Stimulated activated effector memory CD8-positive, alpha-beta T cell treated with anti-CD3 and anti-CD28 coated beads, Interleukin-12 subunit alpha, Interleukin-12 subunit beta, amount 100 ng/mL, for 72 hours (primary cell): ENCODE measurements around the gene LNPK.

Experiments used
- ATAC-seq: fragments of 150-1000 bp; cut with Tn5 transposase; 2 replicates; pipeline ENCODE4 v1.10.0; 2021
- DNase-seq, 2 donors: peaks; one replicate each; pipeline ENCODE4 v3.0.0; 2021 to 2022; ENCODE audit warnings: low spot score in 2 of 2
- H3K27ac Mint-ChIP-seq: one replicate; pipeline ENCODE4 v1.8.0; 2022; ENCODE audit warnings: mild to moderate bottlenecking, mixed read lengths
- H3K36me3 Mint-ChIP-seq: one replicate; pipeline ENCODE4 v1.8.0; 2022; ENCODE audit warnings: mild to moderate bottlenecking, mixed read lengths
- H3K4me1 Mint-ChIP-seq: one replicate; pipeline ENCODE4 v1.8.0; 2022; ENCODE audit warnings: mixed read lengths
- H3K4me3 Mint-ChIP-seq: one replicate; pipeline ENCODE4 v1.8.0; 2022; ENCODE audit warnings: mild to moderate bottlenecking, mixed read lengths
- H3K9me3 Mint-ChIP-seq: one replicate; pipeline ENCODE4 v1.8.0; 2022; ENCODE audit warnings: mixed read lengths

LNPK gene

GRCh38 chr2:175892046-175892445, 110.0 kb downstream of the LNPK start:
- no peak overlapping the region for H3K27ac Mint-ChIP-seq
- ATAC-seq (no peak), DNase-seq (no peak)
- H3K4me3 Mint-ChIP-seq = no peak overlapping the region
- no peaks in the 10 kb centered on the region for H3K4me1 Mint-ChIP-seq
- H3K36me3 Mint-ChIP-seq = no peaks in the 10 kb centered on the region
- H3K9me3 Mint-ChIP-seq = no peaks in the 10 kb centered on the region

- no peaks in the 10 kb centered on the region for H3K9me3 Mint-ChIP-seq
- no peaks in the 10 kb centered on the region for H3K4me1 Mint-ChIP-seq
- no peak for ATAC-seq
- no peak for DNase-seq
- H3K4me3 Mint-ChIP-seq = no peak overlapping the region
- H3K27ac Mint-ChIP-seq = no peak overlapping the region
- no peaks in the 10 kb centered on the region for H3K36me3 Mint-ChIP-seq
Observed at GRCh38 chr2:175890636-175891242, 111.3 kb downstream of the LNPK start.

- Mint-ChIP-seq H3K27ac (no peak overlapping the region), H3K4me3 (no peak overlapping the region)
Observed at GRCh38 chr2:175889701-175890302, 112.3 kb downstream of the LNPK start.

GRCh38 chr2:175887776-175888175, 114.3 kb downstream of the LNPK start:
- ATAC-seq = no peak
- DNase-seq = no peak
- H3K36me3 Mint-ChIP-seq = no peaks in the 10 kb centered on the region
- no peak overlapping the region for H3K4me3 Mint-ChIP-seq
- no peaks in the 10 kb centered on the region for H3K4me1 Mint-ChIP-seq
- no peaks in the 10 kb centered on the region for H3K9me3 Mint-ChIP-seq
- H3K27ac Mint-ChIP-seq = no peak overlapping the region

More at GRCh38 chr2:175889701-175890302, 112.3 kb downstream of the LNPK start:
- DNase-seq (no peak), ATAC-seq (no peak)
- Mint-ChIP-seq H3K4me1 (no peaks in the 10 kb centered on the region), H3K9me3 (no peaks in the 10 kb centered on the region), H3K36me3 (no peaks in the 10 kb centered on the region)

GRCh38 chr2:175884697-175885393, 117.2 kb downstream of the LNPK start:
- DNase-seq = no peak
- H3K4me3 Mint-ChIP-seq = no peak overlapping the region

GRCh38 chr2:175883586-175884194, 118.4 kb downstream of the LNPK start:
- Mint-ChIP-seq H3K27ac (no peak overlapping the region), H3K9me3 (no peaks in the 10 kb centered on the region), H3K4me1 (no peaks in the 10 kb centered on the region), H3K36me3 (no peaks in the 10 kb centered on the region), H3K4me3 (no peak overlapping the region)
- ATAC-seq (no peak), DNase-seq (no peak)

More at GRCh38 chr2:175884697-175885393, 117.2 kb downstream of the LNPK start:
- Mint-ChIP-seq H3K9me3 (no peaks in the 10 kb centered on the region), H3K27ac (no peak overlapping the region), H3K4me1 (no peaks in the 10 kb centered on the region), H3K36me3 (no peaks in the 10 kb centered on the region)
- no peak for ATAC-seq

GRCh38 chr2:175879679-175880078, 122.4 kb downstream of the LNPK start:
- no peak for ATAC-seq
- no peak overlapping the region for H3K4me3 Mint-ChIP-seq
- H3K9me3 Mint-ChIP-seq = no peaks in the 10 kb centered on the region
- H3K27ac Mint-ChIP-seq = no peak overlapping the region
- H3K36me3 Mint-ChIP-seq = no peaks in the 10 kb centered on the region
- no peaks in the 10 kb centered on the region for H3K4me1 Mint-ChIP-seq
- no peak for DNase-seq

GRCh38 chr2:175877845-175878544, 124.1 kb downstream of the LNPK start:
- no peaks in the 10 kb centered on the region for H3K36me3 Mint-ChIP-seq
- no peaks in the 10 kb centered on the region for H3K4me1 Mint-ChIP-seq
- DNase-seq (no peak), ATAC-seq (no peak)
- H3K4me3 Mint-ChIP-seq = no peak overlapping the region
- no peaks in the 10 kb centered on the region for H3K9me3 Mint-ChIP-seq
- no peak overlapping the region for H3K27ac Mint-ChIP-seq

- DNase-seq = no peak
- no peak overlapping the region for H3K27ac Mint-ChIP-seq
- H3K4me1 Mint-ChIP-seq = no peaks in the 10 kb centered on the region
- ATAC-seq = no peak
- no peaks in the 10 kb centered on the region for H3K36me3 Mint-ChIP-seq
- H3K9me3 Mint-ChIP-seq = no peaks in the 10 kb centered on the region
- no peak overlapping the region for H3K4me3 Mint-ChIP-seq
Observed at GRCh38 chr2:175874291-175874690, 127.8 kb downstream of the LNPK start.
